Fibroblast of pulmonary artery (primary cell): ENCODE results near the gene ARPC2.

Experiments used
- DNase-seq: peaks from one replicate; pipeline ENCODE4 v3.0.0-alpha.2; 2010; ENCODE audit warnings: low read depth
- H3K4me3 ChIP-seq: replicated peaks from 2 replicates; pipeline ENCODE4 v1.5.1; 2011; ENCODE audit warnings: low read depth, mild to moderate bottlenecking, control low read depth, low read length, moderate library complexity
- TF ChIP-seq, protein P1 (sequence below): IDR thresholded peaks from 2 replicates; pipeline ENCODE4 v1.5.1; 2011; ENCODE audit warnings: mild to moderate bottlenecking, control low read depth, low read length, inconsistent platforms; ENCODE audit errors: missing control alignments

ARPC2 gene

DNA sequence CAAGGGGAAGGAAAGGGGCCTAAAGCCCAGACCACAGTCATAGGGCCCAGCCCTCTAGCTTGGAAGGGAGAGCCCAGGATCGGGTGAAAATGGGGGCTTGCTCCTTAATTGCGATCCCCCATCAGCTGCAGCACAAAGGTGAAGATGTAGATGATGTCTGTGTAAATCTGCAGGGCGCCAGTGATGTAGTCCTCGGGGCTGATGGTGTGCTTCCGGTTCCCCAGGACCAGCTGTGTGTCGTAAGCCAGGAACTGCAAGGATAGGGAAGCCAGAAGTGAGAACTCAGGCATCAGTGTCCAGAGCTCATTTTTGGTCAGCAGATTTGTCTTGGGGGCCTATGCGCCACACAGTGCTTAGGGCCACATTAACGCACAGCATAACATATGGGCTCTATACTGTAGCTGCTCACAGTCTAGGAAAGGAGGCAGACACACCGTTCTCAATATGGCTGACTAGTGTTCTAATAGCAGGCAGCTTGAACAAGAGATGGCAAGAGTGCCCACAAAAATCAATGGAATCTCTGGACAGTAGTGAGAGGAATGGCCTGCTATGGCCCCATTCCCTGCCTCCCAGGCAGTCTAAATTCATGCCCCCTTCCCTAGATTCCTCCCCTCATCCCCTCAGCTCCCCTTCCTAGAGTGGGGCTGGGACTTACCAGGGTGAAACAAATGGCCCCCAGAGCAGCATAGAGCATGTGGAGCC is 58.5 kb downstream of the ARPC2 start:
- TF ChIP-seq, protein P1, sequence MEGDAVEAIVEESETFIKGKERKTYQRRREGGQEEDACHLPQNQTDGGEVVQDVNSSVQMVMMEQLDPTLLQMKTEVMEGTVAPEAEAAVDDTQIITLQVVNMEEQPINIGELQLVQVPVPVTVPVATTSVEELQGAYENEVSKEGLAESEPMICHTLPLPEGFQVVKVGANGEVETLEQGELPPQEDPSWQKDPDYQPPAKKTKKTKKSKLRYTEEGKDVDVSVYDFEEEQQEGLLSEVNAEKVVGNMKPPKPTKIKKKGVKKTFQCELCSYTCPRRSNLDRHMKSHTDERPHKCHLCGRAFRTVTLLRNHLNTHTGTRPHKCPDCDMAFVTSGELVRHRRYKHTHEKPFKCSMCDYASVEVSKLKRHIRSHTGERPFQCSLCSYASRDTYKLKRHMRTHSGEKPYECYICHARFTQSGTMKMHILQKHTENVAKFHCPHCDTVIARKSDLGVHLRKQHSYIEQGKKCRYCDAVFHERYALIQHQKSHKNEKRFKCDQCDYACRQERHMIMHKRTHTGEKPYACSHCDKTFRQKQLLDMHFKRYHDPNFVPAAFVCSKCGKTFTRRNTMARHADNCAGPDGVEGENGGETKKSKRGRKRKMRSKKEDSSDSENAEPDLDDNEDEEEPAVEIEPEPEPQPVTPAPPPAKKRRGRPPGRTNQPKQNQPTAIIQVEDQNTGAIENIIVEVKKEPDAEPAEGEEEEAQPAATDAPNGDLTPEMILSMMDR: no peak
- DNase-seq: no peak

DNA sequence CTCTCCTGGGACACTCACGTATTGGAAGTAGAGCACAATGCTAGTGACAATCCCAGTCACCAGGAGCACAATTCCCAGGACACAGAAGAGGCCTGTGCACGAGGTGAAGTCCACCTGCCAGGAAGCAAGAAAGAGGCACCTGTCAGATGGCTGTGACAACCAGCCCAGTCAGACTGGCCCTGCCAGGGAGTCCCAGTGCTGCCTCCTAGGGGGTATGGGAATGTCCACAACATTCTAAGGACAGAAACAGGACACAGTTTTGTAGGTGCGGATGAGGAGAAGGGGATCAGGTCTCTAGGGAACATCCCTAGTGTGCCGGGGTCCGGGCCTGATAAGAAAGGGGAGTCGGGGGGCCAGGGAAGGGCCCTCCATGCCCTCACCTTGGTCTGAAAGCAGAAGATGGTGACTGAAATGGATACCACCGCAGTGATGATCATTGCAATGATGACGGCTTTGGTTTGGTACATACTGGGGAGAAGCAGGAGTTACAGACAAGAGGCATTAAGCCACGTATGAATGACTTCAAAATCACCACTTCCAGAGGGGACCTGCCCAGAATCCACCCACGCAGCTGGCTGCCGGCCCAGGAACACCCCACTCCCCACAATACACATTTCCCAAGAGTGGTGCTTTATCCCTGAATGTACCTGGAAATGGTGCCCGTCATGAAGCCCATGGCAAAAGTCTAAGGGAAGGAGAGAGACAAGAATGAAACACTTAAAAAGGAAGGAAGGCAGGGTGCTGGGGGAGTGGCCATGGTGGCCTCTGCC is 60.2 kb downstream of the ARPC2 start:
- no peak for DNase-seq
- no peak overlapping the region for H3K4me3 ChIP-seq
- TF ChIP-seq, protein P1: no peak

More for the DNA sequence above, 58.5 kb downstream of the ARPC2 start:
- no peak overlapping the region for H3K4me3 ChIP-seq

DNA sequence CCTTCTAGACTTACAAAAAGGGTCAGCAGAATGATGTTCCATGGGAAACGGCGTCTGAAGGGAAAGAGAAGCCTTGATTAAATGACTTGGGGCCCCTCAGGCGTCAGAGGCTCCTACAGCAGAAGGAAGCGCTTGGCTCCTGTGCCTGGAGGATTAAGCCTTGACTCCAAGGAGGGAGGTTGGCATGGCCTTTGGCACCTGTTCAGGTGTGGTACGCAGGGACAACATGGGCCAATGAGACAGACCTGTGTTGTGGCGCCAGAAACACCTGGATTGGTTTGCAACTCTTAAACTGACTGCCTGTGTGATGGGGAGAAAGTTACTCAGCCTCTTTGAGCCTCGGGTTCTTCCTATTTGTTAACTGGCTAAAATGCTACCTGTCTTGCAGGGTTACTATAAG is 60.9 kb downstream of the ARPC2 start:
- DNase-seq: no peak
- H3K4me3 ChIP-seq: no peak overlapping the region
- TF ChIP-seq, protein P1: no peak

DNA sequence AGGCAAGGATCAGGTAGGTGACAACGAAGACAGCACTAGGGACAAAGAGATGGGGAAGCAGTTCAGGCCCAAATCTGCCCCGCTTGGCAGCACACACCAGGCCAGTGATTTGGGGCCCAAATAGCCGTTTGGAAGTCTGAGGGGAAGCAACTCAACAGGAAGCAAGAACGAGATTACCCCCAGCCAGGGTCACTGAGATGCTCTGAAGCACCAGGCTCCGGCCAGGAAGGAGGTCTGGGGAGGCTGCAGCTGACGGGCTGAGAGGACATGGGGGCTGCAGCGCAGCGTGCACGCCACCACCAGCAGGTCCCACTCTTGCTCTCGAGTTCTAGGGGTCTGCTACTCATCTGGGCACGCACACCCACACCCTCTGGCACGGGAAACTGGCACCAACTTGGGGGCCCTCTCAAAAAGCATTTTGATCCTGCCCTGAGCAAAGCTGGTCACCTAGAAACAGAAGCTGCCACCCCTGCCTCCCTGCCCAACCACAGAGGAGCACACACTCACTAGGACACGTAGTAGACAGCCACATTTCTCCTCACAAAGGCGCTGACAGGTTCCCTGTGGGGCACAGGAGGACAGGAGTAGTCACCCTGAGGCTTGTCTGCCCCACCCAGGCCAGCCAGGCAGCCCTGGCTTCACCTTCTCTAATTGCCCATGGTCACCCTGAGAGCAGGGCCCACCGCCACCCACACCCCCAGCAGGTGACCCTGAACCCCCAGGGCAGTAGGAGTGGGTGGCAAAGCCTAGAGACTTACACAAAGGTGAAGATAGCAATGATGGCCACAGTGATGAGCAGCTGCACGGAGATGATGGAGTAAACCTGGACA is 61.8 kb downstream of the ARPC2 start:
- TF ChIP-seq, protein P1: no peak
- DNase-seq: no peak
- no peak overlapping the region for H3K4me3 ChIP-seq

DNA sequence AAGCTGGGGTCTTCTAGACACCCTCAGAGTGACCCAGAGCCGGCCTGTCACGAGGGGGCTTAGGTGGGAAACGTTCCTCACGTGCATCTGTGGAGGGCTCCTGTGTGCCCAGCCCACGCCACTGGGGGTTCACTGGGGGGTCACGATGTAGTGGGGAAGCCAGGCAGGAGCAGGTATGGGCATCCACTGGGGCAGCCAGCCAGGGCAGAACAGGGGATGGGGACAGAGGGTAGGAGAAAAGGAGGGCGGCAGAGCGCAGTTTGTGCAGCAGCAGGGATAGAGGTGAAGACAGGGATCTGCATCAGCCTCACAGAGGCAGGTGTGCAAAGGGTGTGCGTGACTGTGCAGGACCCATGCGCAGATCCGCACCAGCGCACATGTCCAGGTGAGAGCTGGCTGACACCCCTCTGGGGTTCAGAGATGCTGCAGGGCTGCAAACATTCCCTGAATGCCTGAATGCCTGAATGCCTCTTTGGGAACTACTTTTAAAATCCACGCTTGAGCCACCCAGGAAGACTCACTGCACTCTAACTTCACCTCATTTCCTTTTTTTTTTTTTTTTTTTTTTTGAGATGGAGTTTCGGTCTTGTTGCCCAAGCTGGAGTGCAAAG is 63.4 kb downstream of the ARPC2 start:
- TF ChIP-seq, protein P1: no peak
- no peak overlapping the region for H3K4me3 ChIP-seq
- no peak for DNase-seq

DNA sequence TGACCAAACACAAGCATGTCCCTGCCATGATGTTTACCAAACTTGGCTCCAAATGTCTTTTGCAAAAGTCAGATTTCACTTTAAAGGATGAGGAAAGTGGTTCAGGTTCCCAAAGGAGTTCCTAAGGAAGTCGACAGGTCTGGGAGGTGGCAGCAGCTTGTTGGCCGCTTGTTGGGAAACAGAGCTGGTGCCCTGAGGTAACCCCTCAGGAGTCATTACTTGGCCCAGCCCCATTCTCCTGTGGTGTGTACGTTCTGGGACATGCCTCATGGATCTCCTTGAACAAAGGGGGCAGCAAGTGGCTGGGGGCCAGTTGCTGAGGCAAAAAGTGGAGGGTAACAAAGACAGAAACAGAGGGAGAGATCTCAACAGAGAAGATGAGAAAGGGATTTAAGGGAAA is 64.5 kb downstream of the ARPC2 start:
- DNase-seq: no peak
- H3K4me3 ChIP-seq: no peak overlapping the region
- TF ChIP-seq, protein P1: no peak
